Thyroid gland (tissue), 4 donors: ENCODE measurements around the gene SIRT7. TPM values are rescaled to one million over a fixed set of nuclear protein-coding genes. Genes with fewer than 3 reads are reported as not detected.
A peak's percentile ranks its signal among the peaks of the same experiment; 100 is the strongest.

Source experiments
- DNase-seq, 2 donors: peaks; one replicate each; pipeline ENCODE4 v3.0.0-alpha.2; 2019
- H3K27ac ChIP-seq, 3 donors: fragments of 200-600 bp; sonication (generic); 1 replicate in 2 of 3; 2 replicates in 1 of 3; pipeline ENCODE4 v1.5.1; 2016 to 2019; ENCODE audit warnings: mild to moderate bottlenecking in 1 of 3, moderate library complexity in 1 of 3
- H3K27me3 ChIP-seq: fragments of 200-600 bp; sonication (generic); one replicate; pipeline ENCODE4 v1.5.1; 2019
- H3K36me3 ChIP-seq, 2 donors: fragments of 200-600 bp; sonication (generic); one replicate each; pipeline ENCODE4 v1.5.1; 2016 to 2019
- H3K4me1 ChIP-seq, 2 donors: fragments of 200-600 bp; sonication (generic); one replicate each; pipeline ENCODE4 v1.5.1; 2017 to 2019
- H3K4me3 ChIP-seq, 3 donors: fragments of 200-600 bp; sonication (generic); replicated peaks in 1 of 3; 1 replicate in 2 of 3; 2 replicates in 1 of 3; pipeline ENCODE4 v1.5.1; 2016; ENCODE audit warnings: mild to moderate bottlenecking in 1 of 3
- H3K9me3 ChIP-seq: fragments of 200-600 bp; sonication (generic); one replicate; pipeline ENCODE4 v1.5.1; 2017
- CTCF ChIP-seq, 6 experiments: fragments of 200-600 bp in 3 of 6; fragments of 450-650 bp in 3 of 6; sonication (generic) in 3 of 6; IDR thresholded peaks; one replicate each; pipeline ENCODE4 v1.5.1; 2016 to 2019; ENCODE audit warnings: antibody characterized with exemption in 6 of 6, mild to moderate bottlenecking in 2 of 6, inconsistent platforms in 1 of 6, moderate library complexity in 1 of 6
- POLR2A ChIP-seq, 2 donors: fragments of 450-650 bp; IDR thresholded peaks; one replicate each; pipeline ENCODE4 v1.6.1; 2017; ENCODE audit warnings: antibody characterized with exemption in 2 of 2, mild to moderate bottlenecking in 2 of 2, moderate library complexity in 1 of 2
- WGBS, 2 donors: methylation state at CpG; one replicate each; pipeline ENCODE4 v1.1.5; 2017; 5-methylcytosine and 5-hydroxymethylcytosine counted together
- intact Hi-C: fragments of 100-400 bp; cut with DNase I; formaldehyde crosslinking; loops from one replicate; pipeline ENCODE4 v1.15.1; 2023
- total RNA-seq, 4 donors: library from RNA; depleted of rRNA; stranded (reverse); fragments of >200 nt; gene quantifications; one replicate each; pipeline ENCODE4 v1.2.3, GENCODE V29; 2016

SIRT7 gene
- total RNA-seq, 4 donors from 2014 or later, result 8.9 to 23.5 (median 15.8) TPM

GRCh38 chr17:81911969-81912368, 6.0 kb downstream of the SIRT7 start:
- Histone ChIP-seq H3K27ac (peak overlapping the region in 1 of 3 donors; percentile 36), H3K27me3 (no peaks in the 10 kb centered on the region), H3K36me3 (peaks cover 24 to 32% of the 10 kb centered on the region in 2 donors), H3K4me1 (peaks cover 19 to 24% of the 10 kb centered on the region in 2 donors), H3K9me3 (no peaks in the 10 kb centered on the region), H3K4me3 (no peak overlapping the region)
- WGBS, 2 donors, result 88 to 89% methylated on average over 19 of the region's 19 CpGs
- no peak for DNase-seq
- intact Hi-C loops, result no loop called here
- TF ChIP-seq CTCF (IDR thresholded peaks at IDR 0.05) (no peak), POLR2A (IDR thresholded peaks at IDR 0.05) (no peak)

GRCh38 chr17:81911277-81911961, 6.6 kb downstream of the SIRT7 start, which contains the start of gene PCYT2:
PCYT2 (minus strand) TSS chr17:81911399; CDS start chr17:81911355, 44 bp downstream.
- intact Hi-C loops, result no loop called here
- Histone ChIP-seq H3K4me3 (peak within 1 kb of the TSS; percentile 55 to 69 (median 68)), H3K27ac (peak within 1 kb of the TSS in 1 of 3 donors; percentile 36), H3K9me3 (no peaks in the 10 kb centered on the region), H3K4me1 (peaks cover 14 to 19% of the 10 kb centered on the region in 2 donors), H3K27me3 (no peaks in the 10 kb centered on the region), H3K36me3 (peaks cover 24 to 32% of the 10 kb centered on the region in 2 donors)
- WGBS, 2 donors, result 0 to 11% methylated on average over 1 to 28 of the region's 84 CpGs
- TF ChIP-seq CTCF (IDR thresholded peaks at IDR 0.05), result peak in 2 of 6 experiments; percentile 21 to 22
- TF ChIP-seq POLR2A (IDR thresholded peaks at IDR 0.05), result peak in 1 of 2 donors; percentile 57
- DNase-seq, result peak; percentile 95 to 97

- peak in 1 of 2 donors; percentile 35 for DNase-seq
- peak overlapping the region; percentile 55 to 69 (median 68) for H3K4me3 ChIP-seq
- intact Hi-C loops, result no loop called here
- 0 to 2% methylated on average over 1 to 11 of the region's 55 CpGs for WGBS, 2 donors
- no peaks in the 10 kb centered on the region for H3K9me3 ChIP-seq
- no peak for TF ChIP-seq POLR2A (IDR thresholded peaks at IDR 0.05)
- TF ChIP-seq CTCF (IDR thresholded peaks at IDR 0.05), result no peak
- peak overlapping the region in 1 of 3 donors; percentile 24 for H3K27ac ChIP-seq
- peaks cover 24 to 32% of the 10 kb centered on the region in 2 donors for H3K36me3 ChIP-seq
- H3K27me3 ChIP-seq, result no peaks in the 10 kb centered on the region
- H3K4me1 ChIP-seq, result peaks cover 14 to 19% of the 10 kb centered on the region in 2 donors
These were observed 7.1 kb downstream of the SIRT7 start for GRCh38 chr17:81910840-81911276.

- 35 to 40% methylated on average over 18 to 23 of the region's 23 CpGs for WGBS, 2 donors
- intact Hi-C loops, result no loop called here
- H3K27ac ChIP-seq, result peak overlapping the region in 1 of 3 donors; percentile 24
- H3K27me3 ChIP-seq, result no peaks in the 10 kb centered on the region
- peaks cover 14 to 19% of the 10 kb centered on the region in 2 donors for H3K4me1 ChIP-seq
- peak; percentile 69 to 72 for DNase-seq
- H3K9me3 ChIP-seq, result no peaks in the 10 kb centered on the region
- TF ChIP-seq POLR2A (IDR thresholded peaks at IDR 0.05) (no peak), CTCF (IDR thresholded peaks at IDR 0.05) (no peak)
- H3K36me3 ChIP-seq, result peaks cover 20 to 27% of the 10 kb centered on the region in 2 donors
- peak overlapping the region; percentile 55 to 69 (median 68) for H3K4me3 ChIP-seq
These were observed 7.8 kb downstream of the SIRT7 start for GRCh38 chr17:81909966-81910839.
